ENCODE results near the gene HIRA. TPM values are rescaled to one million over a fixed set of nuclear protein-coding genes. Genes with fewer than 3 reads are reported as not detected.

Gene HIRA
- total RNA-seq, 4 donors from 2014 or later = 18.3 to 29.3 (median 20.3) TPM

GRCh38 chr22:19385221-19385906 lies 46.2 kb downstream of the HIRA start:
- in situ Hi-C loops (cut with MboI; ENCODE audit: low pct_ligation_motif_present in 1 of 4, low pct_unique_long_range_greater_than_20kb in 1 of 4, low sequenced_read_pairs in 3 of 4) (no loop called here), intact Hi-C loops (cut with DNase I; ENCODE audit: low total_unique reads) (no loop called here)
- Histone ChIP-seq H3K4me3 (no peak overlapping the region), H3K9me3 (no peaks in the 10 kb centered on the region), H3K27ac (no peak overlapping the region), H3K27me3 (no peaks in the 10 kb centered on the region), H3K4me1 (no peaks in the 10 kb centered on the region), H3K36me3 (peaks cover 0 to 78% (median 36%) of the 10 kb centered on the region in 4 donors)
- no peak for DNase-seq
- 86 to 96% methylated on average over 4 to 14 of the region's 14 CpGs for WGBS, 2 donors (ENCODE audit: low coverage in 1 of 2)
- TF ChIP-seq CTCF (IDR thresholded peaks at IDR 0.05) (no peak), POLR2AphosphoS5 (IDR thresholded peaks at IDR 0.05) (no peak), POLR2A (IDR thresholded peaks at IDR 0.05) (no peak), EP300 (IDR thresholded peaks at IDR 0.05; ENCODE audit: low read depth) (no peak)

- no peak for DNase-seq
- Histone ChIP-seq H3K36me3 (peaks cover 0 to 65% (median 31%) of the 10 kb centered on the region in 4 donors), H3K27ac (no peak overlapping the region), H3K27me3 (no peaks in the 10 kb centered on the region), H3K9me3 (no peaks in the 10 kb centered on the region), H3K4me1 (no peaks in the 10 kb centered on the region), H3K4me3 (no peak overlapping the region)
- WGBS, 2 donors (ENCODE audit: low coverage in 1 of 2) = 94 to 100% methylated on average over 3 to 9 of the region's 9 CpGs
- no peak for TF ChIP-seq POLR2A (IDR thresholded peaks at IDR 0.05)
- TF ChIP-seq CTCF (IDR thresholded peaks at IDR 0.05) = no peak
- no peak for TF ChIP-seq POLR2AphosphoS5 (IDR thresholded peaks at IDR 0.05)
- TF ChIP-seq EP300 (IDR thresholded peaks at IDR 0.05; ENCODE audit: low read depth) = no peak
- in situ Hi-C loops (cut with MboI; ENCODE audit: low pct_ligation_motif_present in 1 of 4, low pct_unique_long_range_greater_than_20kb in 1 of 4, low sequenced_read_pairs in 3 of 4) (no loop called here), intact Hi-C loops (cut with DNase I; ENCODE audit: low total_unique reads) (no loop called here)
These were observed 48.2 kb downstream of the HIRA start for GRCh38 chr22:19383292-19383691.

GRCh38 chr22:19382240-19382639 lies 49.3 kb downstream of the HIRA start:
- H3K4me3 ChIP-seq = no peak overlapping the region
- no peak for DNase-seq
- 88 to 89% methylated on average over 4 to 5 of the region's 5 CpGs for WGBS, 2 donors (ENCODE audit: low coverage in 1 of 2)
- intact Hi-C loops (cut with DNase I; ENCODE audit: low total_unique reads) (no loop called here), in situ Hi-C loops (cut with MboI; ENCODE audit: low pct_ligation_motif_present in 1 of 4, low pct_unique_long_range_greater_than_20kb in 1 of 4, low sequenced_read_pairs in 3 of 4) (no loop called here)
- H3K27me3 ChIP-seq = no peaks in the 10 kb centered on the region
- H3K4me1 ChIP-seq = no peaks in the 10 kb centered on the region
- H3K36me3 ChIP-seq = peaks cover 0 to 63% (median 31%) of the 10 kb centered on the region in 4 donors
- no peaks in the 10 kb centered on the region for H3K9me3 ChIP-seq
- no peak for TF ChIP-seq POLR2AphosphoS5 (IDR thresholded peaks at IDR 0.05)
- no peak for TF ChIP-seq CTCF (IDR thresholded peaks at IDR 0.05)
- no peak for TF ChIP-seq EP300 (IDR thresholded peaks at IDR 0.05; ENCODE audit: low read depth)
- no peak for TF ChIP-seq POLR2A (IDR thresholded peaks at IDR 0.05)
- no peak overlapping the region for H3K27ac ChIP-seq

- Histone ChIP-seq H3K9me3 (no peaks in the 10 kb centered on the region), H3K4me3 (no peak overlapping the region), H3K27ac (no peak overlapping the region), H3K36me3 (peaks cover 0 to 66% (median 21%) of the 10 kb centered on the region in 4 donors), H3K27me3 (no peaks in the 10 kb centered on the region), H3K4me1 (no peaks in the 10 kb centered on the region)
- no peak for DNase-seq
- TF ChIP-seq POLR2A (IDR thresholded peaks at IDR 0.05) = no peak
- no peak for TF ChIP-seq EP300 (IDR thresholded peaks at IDR 0.05; ENCODE audit: low read depth)
- no peak for TF ChIP-seq CTCF (IDR thresholded peaks at IDR 0.05)
- TF ChIP-seq POLR2AphosphoS5 (IDR thresholded peaks at IDR 0.05) = no peak
- in situ Hi-C loops (cut with MboI; ENCODE audit: low pct_ligation_motif_present in 1 of 4, low pct_unique_long_range_greater_than_20kb in 1 of 4, low sequenced_read_pairs in 3 of 4) = no loop called here
- intact Hi-C loops (cut with DNase I; ENCODE audit: low total_unique reads) = no loop called here
These were observed 53.2 kb downstream of the HIRA start for GRCh38 chr22:19378344-19378674.

Data from transverse colon (tissue), 4 donors.